Loucy (cell line): ENCODE measurements around the gene UVRAG.

Source experiments
- CTCF ChIP-seq: fragments of 200-600 bp; sonication (generic); conservative IDR thresholded peaks from 2 replicates; pipeline ENCODE4 v1.5.1; 2014; ENCODE audit warnings: mild to moderate bottlenecking, antibody characterized with exemption, low read length
- EZH2phosphoT487 ChIP-seq: fragments of 200-600 bp; IDR thresholded peaks from 2 replicates; pipeline ENCODE4 v1.6.1; 2018; ENCODE audit warnings: antibody characterized with exemption, mild to moderate bottlenecking, moderate library complexity, borderline replicate concordance

GRCh38 chr11:76086743-76087635, 272.0 kb downstream of the UVRAG start:
- TF ChIP-seq CTCF (no peak), EZH2phosphoT487 (no peak)
